ENCODE data around the gene LIPK.

DNA sequence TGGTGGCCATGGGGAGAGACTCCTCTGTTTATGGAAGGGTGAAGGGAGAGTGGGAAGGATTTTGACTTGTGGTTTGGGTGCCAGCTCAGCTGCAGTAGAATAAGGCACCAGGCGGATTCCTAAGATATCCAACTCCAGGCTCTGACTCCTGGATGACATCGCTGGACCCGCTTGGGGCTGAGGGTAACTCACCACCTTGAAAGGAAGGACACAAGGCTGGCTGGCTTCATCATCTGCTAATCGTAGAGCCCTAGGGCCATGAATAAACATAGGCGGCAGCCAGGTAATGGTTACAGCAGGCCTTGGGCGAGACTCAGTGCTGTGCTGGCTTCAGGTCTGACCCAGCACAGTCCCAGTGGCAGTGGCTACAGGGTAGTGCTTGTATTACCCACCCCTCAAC is 16.7 kb upstream of the LIPK start:
- TF ChIP-seq POLR2A (IDR thresholded peaks at IDR 0.05; ENCODE audit: low read depth, low read length): no peak
- no peak for TF ChIP-seq POLR2AphosphoS5 (IDR thresholded peaks at IDR 0.05; ENCODE audit: low read depth, low read length)
- TF ChIP-seq TAF1 (IDR thresholded peaks at IDR 0.05; ENCODE audit: low read depth, low read length): no peak
